HEK293 (cell line): Measurements from ENCODE around the gene C16orf92.
"Not testable (repeated sequence)": the region's sequence is repeated elsewhere in the genome, so short reads cannot be mapped to it uniquely, and the experiment has no call there.

Experiments used
- CTCF ChIA-PET: fragments of 350-600 bp; formaldehyde crosslinking; extraction: SDS; loops from one replicate; lab custom pipeline; 2021; ENCODE audit warnings: antibody characterized with exemption; lab: Yijun Ruan, JAX
- POLR2A ChIA-PET: fragments of 300-600 bp; formaldehyde crosslinking; extraction: SDS; loops from one replicate; lab custom pipeline; 2020; ENCODE audit warnings: antibody characterized with exemption, inconsistent platforms; lab: Yijun Ruan, JAX
- H3K27ac ChIP-seq: fragments of 200-500 bp; sonication (Bioruptor generic); 2 replicates; pipeline ENCODE4 v1.5.1; 2014; ENCODE audit warnings: low read depth, low read length, control low read depth, inconsistent platforms; ENCODE audit errors: extremely low read depth
- H3K36me3 ChIP-seq, 2 experiments: fragments of 200-500 bp in 1 of 2; sonication (Bioruptor generic) in 1 of 2; 1 replicate in 1 of 2; 2 replicates in 1 of 2; pipeline ENCODE4 v1.5.1; 2014 to 2017; ENCODE audit warnings: inconsistent platforms in 2 of 2, low read length in 2 of 2; ENCODE audit not compliant: control insufficient read depth in 2 of 2, insufficient read depth in 1 of 2
- H3K4me1 ChIP-seq: fragments of 200-500 bp; sonication (Bioruptor generic); 2 replicates; pipeline ENCODE4 v1.5.1; 2014; ENCODE audit warnings: mild to moderate bottlenecking, low read length, inconsistent platforms; ENCODE audit not compliant: control insufficient read depth, insufficient read depth
- H3K4me3 ChIP-seq: 2 replicates; pipeline ENCODE4 v1.5.1; 2011; ENCODE audit warnings: low read depth, mild to moderate bottlenecking, control low read depth, low read length, moderate library complexity
- H3K9me3 ChIP-seq: fragments of 200-500 bp; sonication (Bioruptor generic); 2 replicates; pipeline ENCODE4 v1.5.1; 2014; ENCODE audit warnings: low read depth, low read length, inconsistent platforms; ENCODE audit not compliant: control insufficient read depth, insufficient read depth
- CTCF ChIP-seq: fragments of 450-650 bp; formaldehyde crosslinking; IDR thresholded peaks from 2 replicates; pipeline ENCODE4 v1.5.1; 2016; ENCODE audit warnings: missing biosample characterization, missing genetic modification characterization
- EGR2 ChIP-seq: fragments of 450-650 bp; formaldehyde crosslinking; IDR thresholded peaks from 2 replicates; pipeline ENCODE4 v1.5.1; 2016; ENCODE audit warnings: low read depth, missing biosample characterization, missing genetic modification characterization
- ZBTB11 ChIP-seq: fragments of 450-650 bp; formaldehyde crosslinking; conservative IDR thresholded peaks from 2 replicates; pipeline ENCODE4 v1.5.1; 2016; ENCODE audit warnings: low read depth, missing biosample characterization, missing genetic modification characterization
- ZBTB20 ChIP-seq: fragments of 450-650 bp; formaldehyde crosslinking; IDR thresholded peaks from 2 replicates; pipeline ENCODE4 v1.5.1; 2016; ENCODE audit warnings: missing biosample characterization, missing genetic modification characterization
- ZFHX2 ChIP-seq: fragments of 450-650 bp; formaldehyde crosslinking; conservative IDR thresholded peaks from 2 replicates; pipeline ENCODE4 v1.5.1; 2016; ENCODE audit warnings: missing biosample characterization, missing genetic modification characterization
- ZNF121 ChIP-seq: fragments of 450-650 bp; formaldehyde crosslinking; IDR thresholded peaks from 2 replicates; pipeline ENCODE4 v1.5.1; 2016; ENCODE audit warnings: missing biosample characterization, missing genetic modification characterization
- ZNF157 ChIP-seq: fragments of 450-650 bp; formaldehyde crosslinking; IDR thresholded peaks from 2 replicates; pipeline ENCODE4 v1.5.1; 2016; ENCODE audit warnings: missing biosample characterization, missing genetic modification characterization
- ZNF561 ChIP-seq: fragments of 450-650 bp; IDR thresholded peaks from 2 replicates; pipeline ENCODE4 v1.5.1; 2018; ENCODE audit warnings: missing biosample characterization, missing genetic modification characterization, borderline replicate concordance
- ZNF654 ChIP-seq: fragments of 450-650 bp; formaldehyde crosslinking; IDR thresholded peaks from 2 replicates; pipeline ENCODE4 v1.5.1; 2016; ENCODE audit warnings: low read depth, missing biosample characterization, missing genetic modification characterization
- ZNF707 ChIP-seq: fragments of 450-650 bp; formaldehyde crosslinking; IDR thresholded peaks from 2 replicates; pipeline ENCODE4 v1.5.1; 2016; ENCODE audit warnings: missing biosample characterization, missing genetic modification characterization

Gene C16orf92

GRCh38 chr16:30040221-30040620, 17.2 kb downstream of the C16orf92 start:
- Histone ChIP-seq H3K4me1 (no peaks in the 10 kb centered on the region), H3K27ac (no peak overlapping the region), H3K4me3 (no peak overlapping the region), H3K36me3 (no peaks in the 10 kb centered on the region), H3K9me3 (no peaks in the 10 kb centered on the region)
- CTCF ChIA-PET, result interaction anchor here (0.6 to 2.4 kb wide), 8 partner anchors 8 to 589 kb away, joined by 3 to 17 read pairs (median 3); no protein-coding TSS in a partner anchor
- TF ChIP-seq ZBTB20 (tag by site-specific recombination), result peak; percentile 55; the same call in 1 of the 2 replicates
- no peak for TF ChIP-seq ZNF707 (tag by site-specific recombination)
- POLR2A ChIA-PET, result interaction anchor here (0.6 kb wide), 1 partner anchor 94 kb away, joined by 3 read pairs; no protein-coding TSS in a partner anchor

DNA sequence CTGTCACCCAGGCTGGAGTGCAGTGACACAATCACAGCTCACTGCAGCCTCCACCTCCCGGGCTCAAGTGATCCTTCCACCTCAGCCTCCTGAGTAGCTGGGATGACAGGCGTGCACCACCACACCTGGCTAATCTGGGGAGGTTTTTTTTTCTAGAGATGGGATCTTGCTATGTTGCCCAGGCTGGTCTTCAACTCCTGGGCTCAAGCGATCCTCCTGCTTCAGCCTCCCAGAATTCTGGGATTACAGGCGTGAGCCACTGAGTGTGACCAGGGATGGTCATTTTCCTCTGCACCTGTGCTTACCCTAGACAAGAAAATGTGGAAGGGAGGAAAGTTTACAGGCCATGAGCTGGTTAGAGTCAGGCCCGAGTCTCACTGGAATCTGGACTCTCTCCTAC, 17.7 kb downstream of the C16orf92 start:
- not testable (repeated sequence) for H3K4me1 ChIP-seq, H3K27ac ChIP-seq, H3K4me3 ChIP-seq, H3K9me3 ChIP-seq, H3K36me3 ChIP-seq
- POLR2A ChIA-PET, result interaction anchor here (0.6 kb wide), 1 partner anchor 95 kb away, joined by 3 read pairs; no protein-coding TSS in a partner anchor
- CTCF ChIA-PET, result interaction anchor here (0.8 to 2.4 kb wide), 4 partner anchors 8 to 389 kb away, joined by 3 to 17 read pairs (median 4); partner anchors contain the start of genes DCTPP1 and TBX6
- peak; percentile 81 for TF ChIP-seq ZNF121 (tag by site-specific recombination)

DNA sequence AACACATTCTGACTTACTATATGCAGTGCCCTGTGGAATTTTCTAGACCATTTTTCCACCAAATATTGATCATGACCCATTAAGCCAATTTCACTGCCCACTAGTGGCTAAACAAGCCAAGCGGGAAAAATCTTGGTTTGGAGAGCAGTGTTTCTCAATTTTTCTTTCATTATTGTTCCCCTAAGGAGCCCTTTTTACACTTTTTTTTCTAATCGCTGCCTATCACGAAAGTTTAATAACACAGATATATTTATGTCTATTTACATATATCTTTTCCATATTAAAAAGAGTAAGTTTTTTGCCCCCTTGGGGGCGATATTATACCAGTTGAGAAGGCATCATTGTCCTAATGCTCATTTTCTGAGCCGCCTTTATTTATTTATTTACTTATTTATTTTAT, 18.8 kb downstream of the C16orf92 start:
- POLR2A ChIA-PET, result interaction anchor here (1.0 kb wide), 1 partner anchor 24 kb away, joined by 3 read pairs; the partner anchor contains the start of gene ALDOA
- H3K27ac ChIP-seq, result no peak overlapping the region
- H3K4me3 ChIP-seq, result no peak overlapping the region
- TF ChIP-seq ZBTB11 (tag by site-specific recombination), result 0 out of 2 replicates have a peak, but pooled peaks have one; percentile 18
- TF ChIP-seq CTCF, result peak; percentile 78
- TF ChIP-seq ZNF654, result peak; percentile 62
- no peak for TF ChIP-seq ZNF157 (tag by site-specific recombination)
- H3K4me1 ChIP-seq, result no peaks in the 10 kb centered on the region
- CTCF ChIA-PET, result interaction anchor here (0.6 to 2.8 kb wide), 6 partner anchors 10 to 502 kb away, joined by 3 to 12 read pairs (median 4); partner anchors contain the start of genes DCTPP1 and PPP4C
- H3K9me3 ChIP-seq, result no peaks in the 10 kb centered on the region
- no peaks in the 10 kb centered on the region for H3K36me3 ChIP-seq

GRCh38 chr16:30046178-30046577, 23.2 kb downstream of the C16orf92 start:
- Histone ChIP-seq H3K27ac (no peak overlapping the region), H3K4me1 (no peaks in the 10 kb centered on the region), H3K9me3 (no peaks in the 10 kb centered on the region), H3K36me3 (no peaks in the 10 kb centered on the region), H3K4me3 (no peak overlapping the region)
- CTCF ChIA-PET, result no interaction called here
- TF ChIP-seq ZNF561 (tag by site-specific recombination) (no peak), ZFHX2 (peak; percentile 69), EGR2 (peak; percentile 72; the same call in 1 of the 2 replicates)
- POLR2A ChIA-PET, result no interaction called here
